ENCODE measurements around the gene COL11A2. TPM values are rescaled to one million over a fixed set of nuclear protein-coding genes. Genes with fewer than 3 reads are reported as not detected.

Gene COL11A2
- total and polyA plus RNA-seq, 2 experiments from 2014 or later = 1.6 to 2.7 TPM

GRCh38 chr6:33116841-33117711 lies 75.2 kb downstream of the COL11A2 start:
- Mint-ChIP-seq H3K9me3 (peaks cover 6% of the 10 kb centered on the region; the same call in 2 of the 3 replicates), H3K27me3 (ENCODE audit: insufficient read depth, low read depth, poor library complexity) (peaks cover 13% of the 10 kb centered on the region), H3K4me3 (peak overlapping the region; percentile 99), H3K4me1 (peaks cover 52% of the 10 kb centered on the region), H3K36me3 (ENCODE audit: low read depth) (peaks cover 31% of the 10 kb centered on the region), H3K27ac (peak overlapping the region; percentile 99)
- ATAC-seq = peak; percentile 66
- H3K4me3 ChIP-seq = peak overlapping the region; percentile 90
- H3F3A ChIP-seq (replicated peaks; ENCODE audit: low read depth) = no peaks in the 10 kb centered on the region
- DNase-seq (ENCODE audit: low spot score) = peak; percentile 87
- TF ChIP-seq CREB1 (CRISPR knock-in tag; IDR thresholded peaks at IDR 0.05; ENCODE audit: low read depth) = no peak
- peak; percentile 64 for TF ChIP-seq POLR2AphosphoS5 (IDR thresholded peaks at IDR 0.05; ENCODE audit: low read depth)
- peaks cover 34% of the 10 kb centered on the region for H3K79me2 ChIP-seq (replicated peaks; ENCODE audit: insufficient read depth)
- H3K9me2 ChIP-seq (ENCODE audit: insufficient read depth) = no peaks in the 10 kb centered on the region
- peak overlapping the region; percentile 99 for H3K27ac ChIP-seq (ENCODE audit: low read depth)
- no peaks in the 10 kb centered on the region for H3K36me3 ChIP-seq (ENCODE audit: insufficient read depth)
- no peak overlapping the region for H2AFZ ChIP-seq
- no peaks in the 10 kb centered on the region for H4K20me1 ChIP-seq (replicated peaks; ENCODE audit: insufficient read depth)
- H3K4me2 ChIP-seq = peak overlapping the region; percentile 82
- peaks cover 46% of the 10 kb centered on the region for H3K4me1 ChIP-seq (ENCODE audit: insufficient read depth)
- H3K27me3 ChIP-seq (ENCODE audit: insufficient read depth) = no peaks in the 10 kb centered on the region

DNA sequence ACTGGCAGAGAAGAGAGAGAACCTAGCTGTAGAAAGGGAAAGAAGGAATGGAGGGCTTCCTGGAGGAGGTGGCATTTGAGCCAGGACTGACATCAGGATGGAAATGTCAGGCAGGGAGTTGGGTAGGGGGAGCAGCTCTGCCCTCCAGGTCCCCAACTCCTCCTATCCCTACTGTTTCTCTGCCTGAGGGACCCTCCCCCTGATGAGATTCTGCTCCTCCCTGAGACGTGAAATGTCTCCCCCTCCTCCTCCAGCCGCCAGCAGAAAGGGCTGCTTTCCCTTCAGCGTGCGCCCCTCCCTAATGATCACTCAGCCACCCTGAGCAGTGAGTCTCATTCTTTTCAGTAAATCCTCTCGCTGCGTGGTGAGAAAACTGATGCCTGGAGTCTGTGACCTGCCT lies 75.8 kb downstream of the COL11A2 start:
- Mint-ChIP-seq H3K27ac (peak overlapping the region; percentile 99), H3K4me1 (peaks cover 46% of the 10 kb centered on the region), H3K4me3 (peak overlapping the region; percentile 99), H3K9me3 (no peaks in the 10 kb centered on the region; the same call in 2 of the 3 replicates), H3K36me3 (ENCODE audit: low read depth) (peaks cover 24% of the 10 kb centered on the region), H3K27me3 (ENCODE audit: insufficient read depth, low read depth, poor library complexity) (peaks cover 12% of the 10 kb centered on the region)
- Histone ChIP-seq H3K27ac (ENCODE audit: low read depth) (peak overlapping the region; percentile 99), H4K20me1 (replicated peaks; ENCODE audit: insufficient read depth) (no peaks in the 10 kb centered on the region), H3K9me2 (ENCODE audit: insufficient read depth) (no peaks in the 10 kb centered on the region), H3K4me3 (peak overlapping the region; percentile 90), H3K27me3 (ENCODE audit: insufficient read depth) (no peaks in the 10 kb centered on the region), H3F3A (replicated peaks; ENCODE audit: low read depth) (no peaks in the 10 kb centered on the region), H3K4me2 (peak overlapping the region; percentile 82), H2AFZ (no peak overlapping the region), H3K79me2 (replicated peaks; ENCODE audit: insufficient read depth) (peaks cover 28% of the 10 kb centered on the region), H3K4me1 (ENCODE audit: insufficient read depth) (peaks cover 41% of the 10 kb centered on the region), H3K36me3 (ENCODE audit: insufficient read depth) (no peaks in the 10 kb centered on the region)
- TF ChIP-seq CREB1 (CRISPR knock-in tag; IDR thresholded peaks at IDR 0.05; ENCODE audit: low read depth) = no peak
- TF ChIP-seq ZNF114 (CRISPR knock-in tag; IDR thresholded peaks at IDR 0.05) = no peak
- no peak for TF ChIP-seq NANOG (IDR thresholded peaks at IDR 0.05; ENCODE audit: borderline replicate concordance)
- peak; percentile 61 for TF ChIP-seq POLR2AphosphoS5 (IDR thresholded peaks at IDR 0.05; ENCODE audit: low read depth)
- ATAC-seq = peak; percentile 57
- peak; percentile 78 for DNase-seq (ENCODE audit: low spot score)

DNA sequence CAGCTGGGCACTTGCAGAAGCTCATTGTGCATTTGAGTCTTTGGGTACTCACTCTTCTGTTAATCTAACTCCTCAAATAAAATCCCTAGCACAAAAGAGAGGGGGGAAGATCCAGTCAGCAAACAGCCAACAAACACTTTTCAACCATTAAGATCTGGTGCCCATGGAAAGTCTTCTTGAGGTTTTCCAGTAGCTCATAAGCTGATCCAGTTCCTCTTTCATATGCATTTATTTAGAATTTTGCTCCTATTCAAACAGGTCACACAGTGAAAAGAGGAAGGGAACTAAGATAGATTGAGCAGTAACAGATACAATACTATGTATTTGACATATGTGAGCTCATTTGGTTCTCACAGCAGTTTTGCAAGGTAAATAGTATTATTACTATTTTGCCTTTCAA lies 77.9 kb downstream of the COL11A2 start:
- Histone ChIP-seq H3K4me3 (no peak overlapping the region), H4K20me1 (replicated peaks; ENCODE audit: insufficient read depth) (no peaks in the 10 kb centered on the region), H3K9me2 (ENCODE audit: insufficient read depth) (no peaks in the 10 kb centered on the region), H3K36me3 (ENCODE audit: insufficient read depth) (no peaks in the 10 kb centered on the region), H3K79me2 (replicated peaks; ENCODE audit: insufficient read depth) (peaks cover 8% of the 10 kb centered on the region), H2AFZ (no peak overlapping the region), H3K4me1 (ENCODE audit: insufficient read depth) (peaks cover 21% of the 10 kb centered on the region), H3K27ac (ENCODE audit: low read depth) (no peak overlapping the region), H3K27me3 (ENCODE audit: insufficient read depth) (no peaks in the 10 kb centered on the region), H3F3A (replicated peaks; ENCODE audit: low read depth) (no peaks in the 10 kb centered on the region), H3K4me2 (peak overlapping the region; percentile 40; the same call in 1 of the 2 replicates)
- Mint-ChIP-seq H3K36me3 (ENCODE audit: low read depth) (peaks cover 11% of the 10 kb centered on the region; the same call in 2 of the 3 replicates), H3K27me3 (ENCODE audit: insufficient read depth, low read depth, poor library complexity) (peaks cover 10% of the 10 kb centered on the region), H3K4me1 (peaks cover 26% of the 10 kb centered on the region), H3K27ac (0 out of 2 replicates have a peak overlapping the region, but pooled peaks have one; percentile 6), H3K9me3 (no peaks in the 10 kb centered on the region; the same call in 2 of the 3 replicates), H3K4me3 (no peak overlapping the region)
- ATAC-seq = no peak
- no peak for DNase-seq (ENCODE audit: low spot score)
- TF ChIP-seq EZH2phosphoT487 (IDR thresholded peaks at IDR 0.05; ENCODE audit: unreplicated experiment) (no peak), REST (IDR thresholded peaks at IDR 0.05; ENCODE audit: unreplicated experiment) (no peak)

All from GM23338 (cell line).